GM18526 (cell line): ENCODE results near the gene C3orf62.

Source experiments
- POLR2A ChIP-seq: IDR thresholded peaks from 3 replicates; pipeline ENCODE4 v1.6.1; 2011; ENCODE audit not compliant: insufficient read length; ENCODE audit errors: extremely low read depth

The C3orf62 gene

GRCh38 chr3:49279376-49279775 lies 2.3 kb upstream of the C3orf62 start:
- TF ChIP-seq POLR2A, result no peak

DNA sequence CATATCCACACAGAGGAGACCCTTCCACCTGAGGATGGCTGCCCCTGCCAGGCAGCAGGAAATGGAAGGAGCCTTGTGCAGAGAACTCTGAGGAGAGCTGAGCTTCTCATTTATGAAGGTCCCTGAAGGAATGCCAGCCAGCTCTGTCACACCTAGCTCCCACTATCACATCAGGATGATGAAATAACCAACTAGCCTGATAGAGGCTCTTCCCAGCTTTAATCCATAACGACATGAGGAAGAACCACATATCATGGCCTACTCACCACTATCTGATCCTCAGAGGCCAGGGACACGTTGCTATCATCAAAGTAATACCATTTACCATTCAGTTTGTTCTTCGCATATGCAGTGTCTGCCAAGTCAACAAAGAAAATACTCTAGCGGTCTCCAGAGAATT lies 1.5 kb upstream of the C3orf62 start:
- TF ChIP-seq POLR2A, result no peak

DNA sequence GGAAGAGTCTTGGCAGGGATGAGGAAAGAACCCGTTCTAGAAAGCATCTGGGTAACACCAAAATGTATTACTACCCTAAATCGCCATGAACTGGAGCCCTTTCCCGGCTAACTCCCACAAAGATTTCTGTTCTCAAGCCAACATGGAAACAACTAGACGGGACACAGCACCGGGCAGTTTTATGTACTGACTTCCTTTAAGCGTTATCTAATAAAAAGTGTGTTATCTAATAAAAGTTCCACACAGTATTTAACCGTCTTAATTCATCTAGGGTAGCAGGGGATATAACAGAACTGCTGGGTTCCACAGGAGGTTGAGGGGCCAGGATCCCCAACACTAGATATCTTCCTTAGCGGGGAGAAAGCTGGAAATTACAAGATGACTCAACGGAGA lies 347 bp upstream of the C3orf62 start:
- TF ChIP-seq POLR2A, result no peak

GRCh38 chr3:49273825-49274532 lies 3.1 kb downstream of the C3orf62 start:
- no peak for TF ChIP-seq POLR2A

DNA sequence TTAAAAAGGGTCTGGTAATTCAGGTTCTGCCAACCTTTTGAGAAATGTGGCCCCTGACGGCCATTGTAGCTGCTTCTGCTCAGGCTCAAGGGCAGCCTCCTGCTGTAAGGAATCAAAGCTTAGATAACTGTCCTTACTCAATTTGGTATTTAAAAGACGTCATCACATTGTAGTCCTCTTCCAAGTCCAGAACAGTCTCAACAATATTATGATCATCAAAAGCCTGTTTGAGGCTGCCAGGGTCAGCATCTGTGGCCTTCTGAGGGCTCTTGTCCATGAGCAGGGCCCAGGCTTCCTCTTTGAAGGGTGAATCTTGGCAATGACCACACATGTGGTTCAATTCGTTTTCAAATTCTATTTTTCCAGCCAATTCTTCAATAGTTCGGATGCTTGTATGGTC lies 6.0 kb downstream of the C3orf62 start:
- no peak for TF ChIP-seq POLR2A

- no peak for TF ChIP-seq POLR2A
These were observed 6.9 kb downstream of the C3orf62 start for GRCh38 chr3:49270156-49270500.

DNA sequence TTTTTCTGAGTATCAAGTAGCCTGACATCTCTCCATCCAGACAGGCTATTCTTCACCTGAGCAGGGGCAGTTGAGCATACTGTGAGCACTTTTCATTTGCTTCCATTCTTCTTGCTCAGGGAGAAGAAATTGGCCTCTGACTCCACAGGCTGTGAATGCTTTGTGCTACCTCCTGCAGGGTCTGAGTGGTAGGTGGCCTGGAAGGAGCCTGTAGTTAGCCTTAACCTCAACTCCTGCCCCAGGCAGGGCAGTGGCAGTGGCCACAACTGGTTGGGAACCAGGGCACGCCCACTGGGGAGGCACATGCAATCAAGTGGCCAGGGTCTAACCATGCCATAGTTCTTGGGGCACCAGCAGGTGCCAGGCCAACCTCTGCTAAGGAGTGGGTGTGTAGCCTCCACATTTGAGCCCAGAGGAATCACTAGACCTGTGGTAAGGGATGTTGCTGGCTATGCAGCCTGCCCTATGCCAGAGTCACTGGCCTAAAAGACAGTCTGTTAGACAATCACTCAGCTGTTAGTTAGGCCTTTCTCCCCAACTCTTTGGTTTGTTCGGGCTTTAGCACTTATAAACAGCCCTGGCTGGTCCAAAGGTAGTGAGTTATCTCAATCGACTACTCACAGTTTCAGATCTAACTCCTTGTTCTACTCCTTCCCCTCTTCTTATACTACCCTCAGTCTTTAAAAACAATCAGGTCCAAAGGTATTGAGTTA lies 7.4 kb downstream of the C3orf62 start:
- TF ChIP-seq POLR2A, result no peak

GRCh38 chr3:49266410-49267095 lies 10.5 kb downstream of the C3orf62 start:
- no peak for TF ChIP-seq POLR2A

- TF ChIP-seq POLR2A, result no peak
These were observed 11.2 kb downstream of the C3orf62 start for GRCh38 chr3:49265661-49266386.

- TF ChIP-seq POLR2A, result no peak
These were observed 13.7 kb downstream of the C3orf62 start for GRCh38 chr3:49263159-49263889.

DNA sequence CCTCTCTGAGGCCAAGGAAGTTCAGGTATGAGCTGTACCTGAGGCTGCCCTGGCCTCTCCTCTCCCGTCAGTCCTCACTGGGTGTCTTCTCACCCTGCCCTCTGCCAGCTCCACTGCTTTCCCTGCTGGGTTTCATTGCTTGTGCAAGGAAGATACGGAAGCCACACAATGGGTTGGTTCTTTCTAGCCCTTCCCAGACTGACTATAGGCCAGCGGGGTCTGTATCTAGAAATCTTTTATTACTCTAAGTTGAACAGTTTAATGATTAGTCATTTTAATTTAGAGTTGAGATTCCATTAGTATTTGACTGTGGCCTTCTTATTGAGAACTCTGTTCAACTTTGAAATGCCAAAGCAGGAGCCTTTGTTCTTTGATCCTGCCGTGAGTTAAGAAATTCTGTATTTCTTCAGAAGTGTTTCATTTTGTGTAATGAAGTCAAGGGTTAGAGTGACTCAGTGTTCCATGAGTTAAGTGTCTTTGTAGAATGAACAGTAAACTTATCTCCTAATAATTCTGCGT lies 16.2 kb downstream of the C3orf62 start:
- TF ChIP-seq POLR2A, result no peak

DNA sequence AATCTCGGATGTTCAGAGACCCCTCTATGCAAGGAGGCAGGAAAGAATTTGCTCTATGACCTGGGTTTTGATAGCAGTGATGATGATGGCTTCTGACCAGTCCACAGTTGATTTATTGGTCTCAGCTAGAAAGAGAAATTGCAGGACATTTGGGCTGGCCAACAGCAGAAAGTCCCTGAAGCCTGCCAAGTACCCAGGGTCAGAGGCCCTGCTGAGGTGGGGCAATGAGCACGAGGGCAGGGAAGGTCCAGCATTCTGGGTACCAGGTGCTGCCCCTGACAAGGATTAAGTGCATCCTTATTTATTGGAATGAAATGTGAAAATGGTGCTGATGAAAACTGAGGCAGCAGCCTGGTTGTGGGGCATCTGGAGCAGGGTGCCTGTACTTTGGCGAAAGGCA lies 19.8 kb downstream of the C3orf62 start:
- TF ChIP-seq POLR2A, result no peak

DNA sequence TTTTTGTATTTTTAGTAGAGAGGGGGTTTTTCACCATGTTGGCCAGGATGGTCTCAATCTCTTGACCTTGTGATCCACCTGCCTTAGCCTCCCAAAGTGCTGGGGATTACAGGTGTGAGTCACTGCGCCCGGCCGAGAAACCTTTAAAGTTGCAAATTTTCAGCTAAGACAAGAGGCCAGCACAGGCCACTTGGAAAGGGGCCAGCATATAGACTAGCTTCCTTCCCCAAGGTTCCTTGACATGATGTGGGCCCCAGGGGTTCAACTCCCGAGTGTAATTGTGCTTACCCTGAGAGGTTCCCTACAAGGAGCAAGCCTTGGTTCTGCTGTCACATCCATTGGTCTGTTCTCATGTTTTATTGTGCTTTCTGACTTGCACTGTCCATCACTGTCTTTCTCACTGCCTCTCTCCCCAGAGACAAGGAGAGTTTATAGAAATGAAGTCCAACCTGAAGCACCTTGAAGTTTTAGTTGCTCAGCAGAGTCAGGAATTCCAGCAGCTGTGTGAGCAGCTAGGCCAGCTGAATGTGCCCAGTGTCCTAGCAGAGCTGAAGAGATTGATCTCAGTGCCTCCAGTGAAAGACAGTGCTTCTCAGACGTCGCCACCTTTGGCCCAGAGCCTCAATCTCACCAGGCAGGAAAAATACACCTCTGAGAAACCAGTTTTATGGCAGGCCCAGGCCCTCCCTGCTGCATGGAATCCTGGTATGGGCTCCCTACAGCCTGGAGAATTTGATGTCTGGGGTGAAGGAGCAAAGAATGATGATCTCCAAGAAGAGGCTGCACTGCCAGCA lies 21.1 kb downstream of the C3orf62 start:
- TF ChIP-seq POLR2A, result no peak

GRCh38 chr3:49255112-49255511 lies 21.9 kb downstream of the C3orf62 start:
- no peak for TF ChIP-seq POLR2A
